Measurements from ENCODE around the gene NKTR. TPM values are rescaled to one million over a fixed set of nuclear protein-coding genes. Genes with fewer than 3 reads are reported as not detected.

The NKTR gene
- polyA plus RNA-seq, 3 donors: 2.6 to 78.5 (median 5.8) TPM

- Histone ChIP-seq H3K27me3 (ENCODE audit: control insufficient read depth in 2 of 2, insufficient read depth in 2 of 2, low read length in 2 of 2) (peaks cover 0 to 10% of the 10 kb centered on the region in 2 donors), H3K9ac (ENCODE audit: insufficient read depth, low read length, poor library complexity, severe bottlenecking) (no peak overlapping the region), H3K4me1 (ENCODE audit: control insufficient read depth in 1 of 2, insufficient read depth in 2 of 2, low read length in 2 of 2) (peaks cover 0 to 4% of the 10 kb centered on the region in 2 donors), H3K4me3 (replicated peaks in 1 of 3; ENCODE audit: low read depth in 2 of 3, low read length in 3 of 3) (no peak overlapping the region), H3K79me2 (ENCODE audit: insufficient read depth, low read length) (no peaks in the 10 kb centered on the region), H4K20me1 (ENCODE audit: insufficient read depth, low read length) (no peaks in the 10 kb centered on the region), H2AFZ (ENCODE audit: insufficient read depth, low read depth, low read length, poor library complexity, severe bottlenecking) (no peak overlapping the region), H3K27ac (ENCODE audit: low read depth in 1 of 2, low read length in 2 of 2) (no peak overlapping the region), H3K4me2 (replicated peaks; ENCODE audit: extremely low read depth, low read length, poor library complexity, severe bottlenecking) (no peak overlapping the region), H3K9me3 (replicated peaks in 1 of 2; ENCODE audit: control insufficient read depth in 1 of 2, insufficient read depth in 1 of 2, low read length in 2 of 2) (peaks cover 7 to 8% of the 10 kb centered on the region in 2 donors), H3K36me3 (replicated peaks in 1 of 2; ENCODE audit: control insufficient read depth in 1 of 2, insufficient read depth in 2 of 2, low read length in 2 of 2) (no peaks in the 10 kb centered on the region)
- Mint-ChIP-seq H3K4me3 (no peak overlapping the region), H3K4me1 (peaks cover 2% of the 10 kb centered on the region), H3K9me3 (peaks cover 2 to 21% (median 11%) of the 10 kb centered on the region in 7 donors), H3K36me3 (no peaks in the 10 kb centered on the region), H3K27me3 (ENCODE audit: low read depth in 3 of 3) (peaks cover 12 to 19% (median 14%) of the 10 kb centered on the region in 3 donors), H3K27ac (no peak overlapping the region)
- no peak for DNase-seq
- no peak for TF ChIP-seq CTCF (IDR thresholded peaks at IDR 0.05)
- intact Hi-C loops (cut with micrococcal nuclease): no loop called here
- WGBS (ENCODE audit: insufficient coverage): no CpG with 5 or more reads among the region's 1 CpG
These were observed 79.8 kb downstream of the NKTR start for GRCh38 chr3:42680271-42680670.

- Mint-ChIP-seq H3K27ac (no peak overlapping the region), H3K4me3 (no peak overlapping the region), H3K4me1 (peaks cover 6% of the 10 kb centered on the region), H3K27me3 (ENCODE audit: low read depth in 3 of 3) (peaks cover 16 to 24% (median 18%) of the 10 kb centered on the region in 3 donors), H3K9me3 (peaks cover 2 to 18% (median 7%) of the 10 kb centered on the region in 7 donors), H3K36me3 (no peaks in the 10 kb centered on the region)
- Histone ChIP-seq H2AFZ (ENCODE audit: insufficient read depth, low read depth, low read length, poor library complexity, severe bottlenecking) (no peak overlapping the region), H3K27me3 (ENCODE audit: control insufficient read depth in 2 of 2, insufficient read depth in 2 of 2, low read length in 2 of 2) (peaks cover 0 to 16% of the 10 kb centered on the region in 2 donors), H3K4me1 (ENCODE audit: control insufficient read depth in 1 of 2, insufficient read depth in 2 of 2, low read length in 2 of 2) (peaks cover 0 to 4% of the 10 kb centered on the region in 2 donors), H3K27ac (ENCODE audit: low read depth in 1 of 2, low read length in 2 of 2) (no peak overlapping the region), H3K4me2 (replicated peaks; ENCODE audit: extremely low read depth, low read length, poor library complexity, severe bottlenecking) (no peak overlapping the region), H3K79me2 (ENCODE audit: insufficient read depth, low read length) (no peaks in the 10 kb centered on the region), H3K4me3 (replicated peaks in 1 of 3; ENCODE audit: low read depth in 2 of 3, low read length in 3 of 3) (no peak overlapping the region), H3K36me3 (replicated peaks in 1 of 2; ENCODE audit: control insufficient read depth in 1 of 2, insufficient read depth in 2 of 2, low read length in 2 of 2) (no peaks in the 10 kb centered on the region), H3K9ac (ENCODE audit: insufficient read depth, low read length, poor library complexity, severe bottlenecking) (no peak overlapping the region), H4K20me1 (ENCODE audit: insufficient read depth, low read length) (no peaks in the 10 kb centered on the region), H3K9me3 (replicated peaks in 1 of 2; ENCODE audit: control insufficient read depth in 1 of 2, insufficient read depth in 1 of 2, low read length in 2 of 2) (peaks cover 6 to 7% of the 10 kb centered on the region in 2 donors)
- intact Hi-C loops (cut with micrococcal nuclease): no loop called here
- DNase-seq: no peak
- WGBS (ENCODE audit: insufficient coverage): 92% methylated on average over 2 of the region's 4 CpGs
- no peak for TF ChIP-seq CTCF (IDR thresholded peaks at IDR 0.05)
These were observed 80.3 kb downstream of the NKTR start for GRCh38 chr3:42680806-42681205.
